ENCODE results near the gene HCN3. TPM values are rescaled to one million over a fixed set of nuclear protein-coding genes. Genes with fewer than 3 reads are reported as not detected.

Gene HCN3
- total and polyA plus RNA-seq, 2 of the 13 experiments (the other 11 are each of a cell fraction or from before 2014, with no cell fraction given), result 2.4 to 10.2 TPM

DNA sequence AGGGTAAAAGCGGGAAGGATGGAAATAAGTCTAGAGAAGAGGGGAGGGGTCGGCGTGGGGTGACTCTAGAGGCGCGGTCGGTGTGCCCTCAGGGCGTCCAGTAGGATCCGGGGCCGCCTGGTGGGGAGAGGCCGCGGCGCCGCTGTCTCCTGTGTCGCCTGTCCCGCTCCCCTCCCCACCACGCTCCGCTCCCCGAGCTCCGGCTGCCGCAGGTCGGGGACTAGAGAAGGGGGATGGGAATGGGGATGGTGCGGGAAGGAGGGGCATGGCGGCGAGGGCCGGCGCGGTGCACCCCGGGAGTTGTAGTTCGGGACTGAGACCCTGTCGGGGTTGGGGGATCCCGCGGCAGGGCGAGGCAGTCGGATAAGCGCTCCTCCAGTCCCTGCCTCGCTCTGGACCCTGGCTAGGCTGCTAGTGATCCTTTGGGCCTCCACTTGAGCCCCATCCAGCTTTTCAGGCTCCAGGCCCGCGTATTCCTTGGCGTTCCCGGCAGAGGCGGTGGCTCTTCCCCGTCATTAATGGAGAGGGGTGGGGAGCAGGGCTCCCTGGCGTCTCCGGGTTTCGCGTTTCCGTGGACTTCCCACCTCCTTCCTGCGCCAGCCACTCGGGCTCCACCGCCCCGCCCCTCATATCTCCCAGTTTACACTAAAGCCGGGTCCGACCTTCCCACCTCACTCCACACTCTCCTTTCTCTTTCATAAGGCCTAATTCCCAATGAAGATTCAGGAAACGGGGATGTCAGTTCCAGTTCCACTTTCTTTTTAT is 21.8 kb upstream of the HCN3 start, which contains the start of gene ENTREP3 (continued):
- TF ChIP-seq ZNF512B (CRISPR knock-in tag; IDR thresholded peaks at IDR 0.05; ENCODE audit: borderline replicate concordance), result no peak
- peak; percentile 76 for TF ChIP-seq SUZ12 (IDR thresholded peaks at IDR 0.05; ENCODE audit: low read depth, low read length)
- TF ChIP-seq CENPBD1 (CRISPR knock-in tag; IDR thresholded peaks at IDR 0.05; ENCODE audit: borderline replicate concordance, low read depth), result no peak
- TF ChIP-seq SRSF1 (optimal IDR thresholded peaks at IDR 0.05; ENCODE audit: low read depth, low read length), result no peak
- TF ChIP-seq ISX (CRISPR knock-in tag; conservative IDR thresholded peaks at IDR 0.05), result no peak
- TF ChIP-seq, protein P1, sequence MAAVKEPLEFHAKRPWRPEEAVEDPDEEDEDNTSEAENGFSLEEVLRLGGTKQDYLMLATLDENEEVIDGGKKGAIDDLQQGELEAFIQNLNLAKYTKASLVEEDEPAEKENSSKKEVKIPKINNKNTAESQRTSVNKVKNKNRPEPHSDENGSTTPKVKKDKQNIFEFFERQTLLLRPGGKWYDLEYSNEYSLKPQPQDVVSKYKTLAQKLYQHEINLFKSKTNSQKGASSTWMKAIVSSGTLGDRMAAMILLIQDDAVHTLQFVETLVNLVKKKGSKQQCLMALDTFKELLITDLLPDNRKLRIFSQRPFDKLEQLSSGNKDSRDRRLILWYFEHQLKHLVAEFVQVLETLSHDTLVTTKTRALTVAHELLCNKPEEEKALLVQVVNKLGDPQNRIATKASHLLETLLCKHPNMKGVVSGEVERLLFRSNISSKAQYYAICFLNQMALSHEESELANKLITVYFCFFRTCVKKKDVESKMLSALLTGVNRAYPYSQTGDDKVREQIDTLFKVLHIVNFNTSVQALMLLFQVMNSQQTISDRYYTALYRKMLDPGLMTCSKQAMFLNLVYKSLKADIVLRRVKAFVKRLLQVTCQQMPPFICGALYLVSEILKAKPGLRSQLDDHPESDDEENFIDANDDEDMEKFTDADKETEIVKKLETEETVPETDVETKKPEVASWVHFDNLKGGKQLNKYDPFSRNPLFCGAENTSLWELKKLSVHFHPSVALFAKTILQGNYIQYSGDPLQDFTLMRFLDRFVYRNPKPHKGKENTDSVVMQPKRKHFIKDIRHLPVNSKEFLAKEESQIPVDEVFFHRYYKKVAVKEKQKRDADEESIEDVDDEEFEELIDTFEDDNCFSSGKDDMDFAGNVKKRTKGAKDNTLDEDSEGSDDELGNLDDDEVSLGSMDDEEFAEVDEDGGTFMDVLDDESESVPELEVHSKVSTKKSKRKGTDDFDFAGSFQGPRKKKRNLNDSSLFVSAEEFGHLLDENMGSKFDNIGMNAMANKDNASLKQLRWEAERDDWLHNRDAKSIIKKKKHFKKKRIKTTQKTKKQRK (IDR thresholded peaks at IDR 0.05; ENCODE audit: low read length), result no peak
- peak; percentile 73; the same call in 1 of the 3 replicates for TF ChIP-seq MXI1 (IDR thresholded peaks at IDR 0.05; ENCODE audit: borderline replicate concordance, low read depth, low read length)
- TF ChIP-seq MIER3 (CRISPR knock-in tag; IDR thresholded peaks at IDR 0.05; ENCODE audit: borderline replicate concordance), result peak; percentile 51; the same call in 1 of the 2 replicates
- no peak for TF ChIP-seq DNMT1 (CRISPR knock-in tag; IDR thresholded peaks at IDR 0.05)
- TF ChIP-seq SYNCRIP (IDR thresholded peaks at IDR 0.05; ENCODE audit: insufficient read depth, low read depth, low read length), result no peak
- TF ChIP-seq TEAD3 (CRISPR knock-in tag; optimal IDR thresholded peaks at IDR 0.05; ENCODE audit: borderline replicate concordance), result peak; percentile 72
- TF ChIP-seq, protein P2, sequence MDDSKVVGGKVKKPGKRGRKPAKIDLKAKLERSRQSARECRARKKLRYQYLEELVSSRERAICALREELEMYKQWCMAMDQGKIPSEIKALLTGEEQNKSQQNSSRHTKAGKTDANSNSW (CRISPR knock-in tag; IDR thresholded peaks at IDR 0.05; ENCODE audit: borderline replicate concordance), result no peak
- TF ChIP-seq, protein P3, sequence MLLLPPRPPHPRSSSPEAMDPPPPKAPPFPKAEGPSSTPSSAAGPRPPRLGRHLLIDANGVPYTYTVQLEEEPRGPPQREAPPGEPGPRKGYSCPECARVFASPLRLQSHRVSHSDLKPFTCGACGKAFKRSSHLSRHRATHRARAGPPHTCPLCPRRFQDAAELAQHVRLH (CRISPR knock-in tag; IDR thresholded peaks at IDR 0.05; ENCODE audit: borderline replicate concordance, low read depth), result no peak
- TF ChIP-seq MAFF (IDR thresholded peaks at IDR 0.05; ENCODE audit: low read depth, low read length), result no peak
- no peak for TF ChIP-seq NCOA1 (CRISPR knock-in tag; IDR thresholded peaks at IDR 0.05)
- TF ChIP-seq KLF15 (CRISPR knock-in tag; IDR thresholded peaks at IDR 0.05; ENCODE audit: borderline replicate concordance), result no peak
- TF ChIP-seq BORCS8-MEF2B (CRISPR knock-in tag; IDR thresholded peaks at IDR 0.05), result 0 out of 2 replicates have a peak, but pooled peaks have one; percentile 18
- TF ChIP-seq PITX1 (CRISPR knock-in tag; IDR thresholded peaks at IDR 0.05), result no peak
- TF ChIP-seq ZC3H13 (CRISPR knock-in tag; IDR thresholded peaks at IDR 0.05), result no peak
